ENCODE data around the gene B3GLCT.

GRCh38 chr13:31196992-31197391 lies 2.8 kb upstream of the B3GLCT start:
- no peak for TF ChIP-seq CTCF (IDR thresholded peaks at IDR 0.05)
- TF ChIP-seq POLR2AphosphoS5 (IDR thresholded peaks at IDR 0.05) = no peak
- TF ChIP-seq POLR2A (IDR thresholded peaks at IDR 0.05) = no peak
